ENCODE data around the gene ARHGEF6.

GRCh38 chrX:136625246-136625645, 155.5 kb downstream of the ARHGEF6 start:
- TF ChIP-seq CTCF (IDR thresholded peaks at IDR 0.05): no peak
- TF ChIP-seq POLR2A (IDR thresholded peaks at IDR 0.05): no peak
- no peak for TF ChIP-seq EP300 (IDR thresholded peaks at IDR 0.05)

Measured in tibial nerve (tissue), 4 donors.